NCI-H146 treated with DMSO at 0.1 percent for 48 hours (cell line): ENCODE measurements around the gene NMT1.

Experiments
- DNase-seq: peaks from one replicate; lab custom pipeline; 2025; ENCODE audit not compliant: unreplicated experiment; lab: John Stamatoyannopoulos, UW

Gene NMT1

DNA sequence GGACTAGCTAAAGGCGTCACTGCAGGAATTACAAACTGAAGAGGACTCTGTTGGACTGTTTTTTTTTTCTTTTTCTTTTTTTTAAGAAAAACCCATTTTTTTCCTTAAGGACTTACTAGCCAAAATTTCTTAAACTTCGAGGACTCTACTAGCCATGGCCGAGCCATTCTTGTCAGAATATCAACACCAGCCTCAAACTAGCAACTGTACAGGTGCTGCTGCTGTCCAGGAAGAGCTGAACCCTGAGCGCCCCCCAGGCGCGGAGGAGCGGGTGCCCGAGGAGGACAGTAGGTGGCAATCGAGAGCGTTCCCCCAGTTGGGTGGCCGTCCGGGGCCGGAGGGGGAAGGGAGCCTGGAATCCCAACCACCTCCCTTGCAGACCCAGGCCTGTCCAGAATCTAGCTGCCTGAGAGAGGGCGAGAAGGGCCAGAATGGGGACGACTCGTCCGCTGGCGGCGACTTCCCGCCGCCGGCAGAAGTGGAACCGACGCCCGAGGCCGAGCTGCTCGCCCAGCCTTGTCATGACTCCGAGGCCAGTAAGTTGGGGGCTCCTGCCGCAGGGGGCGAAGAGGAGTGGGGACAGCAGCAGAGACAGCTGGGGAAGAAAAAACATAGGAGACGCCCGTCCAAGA, 88.0 kb downstream of the NMT1 start:
- peak; percentile 69 for DNase-seq

DNA sequence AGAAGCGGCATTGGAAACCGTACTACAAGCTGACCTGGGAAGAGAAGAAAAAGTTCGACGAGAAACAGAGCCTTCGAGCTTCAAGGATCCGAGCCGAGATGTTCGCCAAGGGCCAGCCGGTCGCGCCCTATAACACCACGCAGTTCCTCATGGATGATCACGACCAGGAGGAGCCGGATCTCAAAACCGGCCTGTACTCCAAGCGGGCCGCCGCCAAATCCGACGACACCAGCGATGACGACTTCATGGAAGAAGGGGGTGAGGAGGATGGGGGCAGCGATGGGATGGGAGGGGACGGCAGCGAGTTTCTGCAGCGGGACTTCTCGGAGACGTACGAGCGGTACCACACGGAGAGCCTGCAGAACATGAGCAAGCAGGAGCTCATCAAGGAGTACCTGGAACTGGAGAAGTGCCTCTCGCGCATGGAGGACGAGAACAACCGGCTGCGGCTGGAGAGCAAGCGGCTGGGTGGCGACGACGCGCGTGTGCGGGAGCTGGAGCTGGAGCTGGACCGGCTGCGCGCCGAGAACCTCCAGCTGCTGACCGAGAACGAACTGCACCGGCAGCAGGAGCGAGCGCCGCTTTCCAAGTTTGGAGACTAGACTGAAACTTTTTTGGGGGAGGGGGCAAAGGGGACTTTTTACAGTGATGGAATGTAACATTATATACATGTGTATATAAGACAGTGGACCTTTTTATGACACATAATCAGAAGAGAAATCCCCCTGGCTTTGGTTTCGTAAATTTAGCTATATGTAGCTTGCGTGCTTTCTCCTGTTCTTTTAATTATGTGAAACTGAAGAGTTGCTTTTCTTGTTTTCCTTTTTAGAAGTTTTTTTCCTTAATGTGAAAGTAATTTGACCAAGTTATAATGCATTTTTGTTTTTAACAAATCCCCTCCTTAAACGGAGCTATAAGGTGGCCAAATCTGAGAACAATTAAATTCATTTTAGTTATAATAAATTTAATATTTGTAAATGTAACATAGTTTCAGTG, 88.8 kb downstream of the NMT1 start:
- DNase-seq, result peak; percentile 25

DNA sequence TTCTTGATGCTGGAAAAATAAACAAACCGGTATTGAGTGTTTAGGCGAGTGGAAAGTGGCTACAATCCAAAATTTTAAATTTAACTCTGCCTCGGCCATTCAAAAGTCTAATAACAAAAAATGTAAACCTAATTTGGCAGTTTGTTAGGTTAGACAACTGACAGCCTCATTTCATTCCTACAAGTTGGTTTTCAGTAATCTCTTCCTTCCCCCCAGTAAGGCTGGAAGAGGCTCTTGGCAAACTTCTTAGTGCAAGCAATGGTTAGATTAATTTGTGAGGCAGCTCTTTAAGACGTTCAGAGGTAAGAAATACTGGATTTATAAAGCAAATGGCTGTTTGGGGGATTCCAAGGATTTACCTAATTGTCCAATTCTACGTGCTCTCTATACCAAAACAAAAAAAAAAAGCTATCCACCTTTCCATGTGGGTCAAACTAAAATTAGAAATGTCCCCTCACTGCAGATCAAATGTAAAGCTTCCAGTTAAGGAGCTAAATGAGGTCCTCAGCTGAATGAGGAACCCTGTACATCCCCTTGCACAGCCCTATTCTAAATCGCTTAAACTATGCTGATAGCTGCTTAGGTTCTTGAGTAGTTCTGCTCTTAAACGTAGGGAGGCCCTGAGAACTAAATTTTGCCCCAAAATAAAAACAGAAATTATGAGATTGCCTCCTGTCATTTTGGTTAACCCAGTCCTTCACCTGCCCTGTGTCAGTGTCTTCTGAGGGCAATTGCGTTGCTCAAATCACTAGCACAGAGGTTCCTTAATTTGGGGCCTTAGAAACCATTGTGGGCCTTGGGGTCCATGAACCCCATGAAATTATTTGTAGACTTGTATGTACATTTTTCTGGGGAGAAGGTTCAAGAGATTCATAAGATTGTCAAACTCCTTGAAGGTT, 90.0 kb downstream of the NMT1 start:
- no peak for DNase-seq

DNA sequence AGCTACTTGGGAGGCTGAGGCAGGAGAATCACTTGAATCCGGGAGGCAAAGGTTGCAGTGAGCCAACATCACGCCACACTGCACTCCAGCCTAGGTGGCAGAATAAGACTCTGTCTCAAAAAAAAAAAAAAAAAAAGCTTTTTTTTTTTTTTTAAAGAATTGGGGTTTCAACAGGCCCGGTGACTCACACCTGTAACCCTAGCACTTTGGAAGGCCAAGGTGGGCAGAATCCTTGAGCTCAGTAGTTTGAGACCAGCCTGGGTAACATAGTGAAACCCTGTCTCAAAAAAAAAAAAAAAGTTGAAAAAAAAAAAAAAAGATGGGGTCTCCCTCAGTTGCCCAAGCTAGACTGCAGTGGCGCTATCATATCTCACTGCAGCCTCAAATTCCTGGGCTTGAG, 93.9 kb downstream of the NMT1 start:
- DNase-seq, result no peak

DNA sequence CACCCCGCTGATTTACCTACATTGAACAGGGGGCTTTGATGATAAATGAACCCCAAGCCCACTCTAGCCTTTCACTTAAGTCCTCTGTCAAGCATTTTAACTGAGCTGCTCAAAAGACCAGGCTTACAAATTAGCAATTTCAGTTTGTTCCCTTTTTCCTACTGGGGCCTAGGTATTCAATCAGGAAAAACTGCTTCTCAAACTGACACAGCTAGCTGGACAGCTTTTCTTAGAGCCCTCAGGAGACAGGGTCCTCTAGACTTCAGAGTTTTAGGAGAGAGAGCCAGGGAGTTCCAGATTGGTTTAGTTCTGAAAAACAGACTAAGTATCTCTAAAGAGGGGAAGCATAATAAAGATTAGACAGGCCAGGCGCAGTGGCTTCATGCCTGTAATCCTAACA, 94.4 kb downstream of the NMT1 start:
- DNase-seq, result no peak

DNA sequence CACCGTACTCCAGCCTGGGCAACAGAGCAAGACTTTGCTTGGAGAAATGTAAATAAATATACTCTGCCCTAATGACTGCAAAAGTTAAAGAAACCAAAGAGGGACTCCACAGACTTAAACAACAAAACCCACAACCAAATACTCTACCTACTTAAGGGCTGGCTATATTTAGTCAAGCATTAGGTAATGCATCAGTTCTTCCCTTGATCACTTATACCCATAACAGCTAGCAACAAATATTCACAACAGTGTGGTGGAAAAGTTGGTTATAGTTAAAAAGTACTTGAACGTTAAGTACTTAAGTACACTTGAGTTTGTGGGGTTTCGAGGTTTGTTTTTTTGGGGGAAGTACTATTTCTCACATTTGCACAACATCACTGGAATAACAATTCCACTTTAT, 95.1 kb downstream of the NMT1 start:
- DNase-seq, result no peak
